Smooth muscle cell of the pulmonary artery (primary cell): ENCODE measurements around the gene CASP3. TPM values are rescaled to one million over a fixed set of nuclear protein-coding genes. Genes with fewer than 3 reads are reported as not detected.

Experiments used
- total RNA-seq: library from RNA; depleted of rRNA; stranded (reverse); fragments of >200 nt; gene quantifications from 2 replicates; pipeline ENCODE4 v1.2.3, GENCODE V29; 2014

Gene CASP3
- 22.7 and 27.8 TPM in 2 replicates for total RNA-seq

GRCh38 chr4:184649026-184649970 lies at the start of gene CASP3, which contains the start of gene PRIMPOL:
CASP3 (minus strand) TSS chr4:184649447; CDS start chr4:184638453, 10,994 bp downstream.
PRIMPOL (plus strand) TSS chr4:184649738; CDS start chr4:184657141, 7,403 bp downstream.

Other genes starting within 250 kb of the CASP3 start
- 27.1 and 33.9 TPM in 2 replicates for gene IRF2, start 174.9 kb downstream of the CASP3 start, total RNA-seq
- gene PRIMPOL, start 291 bp upstream of the CASP3 start, total RNA-seq = 9.7 and 14.0 TPM in 2 replicates
- 3.4 and 5.2 TPM in 2 replicates for gene CENPU, start 84.6 kb upstream of the CASP3 start, total RNA-seq
- gene ACSL1, start 176.5 kb upstream of the CASP3 start, total RNA-seq = 37.0 and 38.6 TPM in 2 replicates